Astrocyte of the cerebellum (primary cell): Measurements from ENCODE around the gene S100A14.

Experiments
- DNase-seq: peaks from one replicate; pipeline ENCODE4 v3.0.0-alpha.2; 2011; ENCODE audit warnings: low read depth
- H3K4me3 ChIP-seq: 2 replicates; pipeline ENCODE4 v1.5.1; 2011; ENCODE audit warnings: mild to moderate bottlenecking, low read depth, low read length, moderate library complexity
- in situ Hi-C: cut with HindIII; loops from 2 replicates; pipeline ENCODE4 v1.10.0; 2017; ENCODE audit warnings: low sequenced_read_pairs
- TF ChIP-seq, protein P1 (sequence below): IDR thresholded peaks from 2 replicates; pipeline ENCODE4 v1.5.1; 2012; ENCODE audit warnings: low read length, low read depth, moderate library complexity, mild to moderate bottlenecking; ENCODE audit errors: missing control alignments

S100A14 gene

DNA sequence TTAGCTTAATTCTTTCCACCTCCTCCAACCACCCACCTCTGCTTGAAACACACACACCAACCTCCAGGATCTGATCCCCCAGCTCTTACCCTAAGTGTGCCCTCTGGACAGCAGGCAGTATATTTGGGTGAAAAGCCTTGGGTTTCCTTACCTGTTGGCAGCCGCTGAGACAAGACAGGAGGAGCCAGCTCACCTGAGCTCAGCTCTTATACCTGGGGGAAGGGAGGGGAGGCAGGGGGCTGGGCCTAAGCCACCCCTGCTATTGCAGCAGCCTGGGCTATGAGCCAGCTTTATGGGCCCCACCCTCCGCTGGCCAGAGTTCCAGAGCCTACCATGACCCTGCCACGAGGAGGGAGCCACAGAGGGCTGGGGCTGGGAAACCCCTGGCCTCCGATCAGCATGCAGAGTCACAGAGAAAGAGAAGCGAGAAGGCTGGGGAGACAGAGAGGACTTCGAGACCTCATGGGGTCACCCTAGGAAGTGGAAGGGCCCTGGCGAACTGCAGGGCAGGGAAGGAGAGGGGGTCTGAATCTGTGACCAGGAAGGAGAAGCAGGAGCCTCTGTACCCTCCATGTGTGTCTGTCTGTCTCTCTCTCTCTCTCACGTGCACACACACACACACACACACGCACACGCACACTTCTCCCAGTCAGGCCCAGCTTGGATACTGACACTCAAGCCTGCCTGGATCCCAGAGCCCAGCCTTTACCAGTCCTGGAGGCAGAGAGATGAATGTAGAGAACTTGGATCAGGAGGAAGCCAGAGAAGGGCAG lies at the start of gene S100A14:
Gene S100A14 (minus strand): TSS at position 182 of the 773 bp plus-strand sequence. CDS start 467 bp downstream, outside the sequence.
- DNase-seq: no peak
- no peak within 1 kb of the TSS for H3K4me3 ChIP-seq
- TF ChIP-seq, protein P1, sequence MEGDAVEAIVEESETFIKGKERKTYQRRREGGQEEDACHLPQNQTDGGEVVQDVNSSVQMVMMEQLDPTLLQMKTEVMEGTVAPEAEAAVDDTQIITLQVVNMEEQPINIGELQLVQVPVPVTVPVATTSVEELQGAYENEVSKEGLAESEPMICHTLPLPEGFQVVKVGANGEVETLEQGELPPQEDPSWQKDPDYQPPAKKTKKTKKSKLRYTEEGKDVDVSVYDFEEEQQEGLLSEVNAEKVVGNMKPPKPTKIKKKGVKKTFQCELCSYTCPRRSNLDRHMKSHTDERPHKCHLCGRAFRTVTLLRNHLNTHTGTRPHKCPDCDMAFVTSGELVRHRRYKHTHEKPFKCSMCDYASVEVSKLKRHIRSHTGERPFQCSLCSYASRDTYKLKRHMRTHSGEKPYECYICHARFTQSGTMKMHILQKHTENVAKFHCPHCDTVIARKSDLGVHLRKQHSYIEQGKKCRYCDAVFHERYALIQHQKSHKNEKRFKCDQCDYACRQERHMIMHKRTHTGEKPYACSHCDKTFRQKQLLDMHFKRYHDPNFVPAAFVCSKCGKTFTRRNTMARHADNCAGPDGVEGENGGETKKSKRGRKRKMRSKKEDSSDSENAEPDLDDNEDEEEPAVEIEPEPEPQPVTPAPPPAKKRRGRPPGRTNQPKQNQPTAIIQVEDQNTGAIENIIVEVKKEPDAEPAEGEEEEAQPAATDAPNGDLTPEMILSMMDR: no peak
- in situ Hi-C loops: no loop called here

DNA sequence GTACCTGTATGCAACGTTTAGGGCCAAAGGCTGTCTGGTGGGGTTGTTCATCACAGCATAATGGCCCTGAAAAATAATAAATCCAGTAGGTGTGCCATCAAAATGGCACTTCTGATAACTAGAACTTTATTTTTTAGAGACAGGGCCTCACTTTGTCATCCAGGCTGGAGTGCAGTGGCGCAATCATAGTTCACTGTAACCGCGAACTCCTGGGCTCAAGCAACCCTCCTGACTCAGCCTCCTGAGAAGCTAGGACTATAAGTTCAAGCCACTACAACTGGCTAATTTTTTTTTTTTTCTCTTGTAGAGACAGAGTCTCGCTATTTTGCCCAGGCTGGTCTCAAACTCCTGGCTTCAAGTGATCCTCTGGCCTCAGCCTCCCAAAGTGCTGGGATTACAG lies 47.1 kb upstream of the S100A14 start:
- TF ChIP-seq, protein P1: no peak
- in situ Hi-C loops: no loop called here

DNA sequence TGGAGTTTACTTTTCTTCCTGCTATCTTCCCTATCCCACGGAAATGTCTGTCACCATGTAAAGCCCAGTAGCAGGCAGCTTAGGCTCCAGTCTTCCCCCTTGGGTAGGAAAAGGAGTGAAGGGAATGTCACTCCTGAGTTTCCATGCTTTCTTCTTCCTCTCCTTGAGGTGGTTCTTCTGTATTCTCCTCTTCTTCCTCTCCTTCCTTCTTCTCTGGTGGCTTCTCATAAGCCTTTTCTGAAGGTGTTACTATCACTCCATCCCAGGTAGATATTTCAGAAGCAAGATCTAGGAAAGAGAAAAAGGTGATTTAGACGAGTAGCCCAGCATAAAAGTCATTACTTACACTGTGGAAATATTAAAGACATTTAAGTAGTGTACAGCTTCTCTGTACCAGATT lies 46.1 kb upstream of the S100A14 start:
- TF ChIP-seq, protein P1: no peak
- H3K4me3 ChIP-seq: no peak overlapping the region
- no peak for DNase-seq
- in situ Hi-C loops: no loop called here

More for the DNA sequence above, 47.1 kb upstream of the S100A14 start:
- H3K4me3 ChIP-seq: no peak overlapping the region
- no peak for DNase-seq

DNA sequence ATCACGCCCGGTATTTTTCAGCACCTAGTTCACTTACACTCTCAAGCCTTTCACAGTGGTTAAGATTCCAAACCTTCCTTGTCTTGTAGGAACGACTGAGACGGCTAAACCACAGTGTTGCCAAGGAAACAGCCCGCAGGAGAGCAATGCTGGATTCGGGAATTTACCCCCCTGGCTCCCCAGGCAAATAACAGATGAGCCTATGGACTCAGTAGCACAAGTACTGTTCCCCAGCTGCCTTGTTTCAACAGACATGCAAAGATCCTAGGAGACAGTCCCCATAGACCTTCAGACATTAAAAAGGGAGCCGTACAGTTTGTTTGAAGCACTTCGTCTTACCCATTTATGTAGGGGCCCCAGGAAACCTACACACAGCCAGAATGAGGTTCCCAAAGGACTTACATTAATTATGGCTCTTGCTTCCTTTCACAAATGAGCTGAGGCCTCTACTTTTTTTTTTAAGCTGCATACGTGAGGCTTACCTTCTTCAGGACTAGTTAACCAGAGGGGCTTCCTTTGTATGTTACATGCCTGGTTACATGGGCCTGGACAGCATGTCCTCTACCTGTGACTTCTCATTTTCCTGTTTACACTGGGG lies 45.1 kb upstream of the S100A14 start:
- H3K4me3 ChIP-seq: no peak overlapping the region
- DNase-seq: peak; percentile 37
- TF ChIP-seq, protein P1: no peak
- in situ Hi-C loops: no loop called here

DNA sequence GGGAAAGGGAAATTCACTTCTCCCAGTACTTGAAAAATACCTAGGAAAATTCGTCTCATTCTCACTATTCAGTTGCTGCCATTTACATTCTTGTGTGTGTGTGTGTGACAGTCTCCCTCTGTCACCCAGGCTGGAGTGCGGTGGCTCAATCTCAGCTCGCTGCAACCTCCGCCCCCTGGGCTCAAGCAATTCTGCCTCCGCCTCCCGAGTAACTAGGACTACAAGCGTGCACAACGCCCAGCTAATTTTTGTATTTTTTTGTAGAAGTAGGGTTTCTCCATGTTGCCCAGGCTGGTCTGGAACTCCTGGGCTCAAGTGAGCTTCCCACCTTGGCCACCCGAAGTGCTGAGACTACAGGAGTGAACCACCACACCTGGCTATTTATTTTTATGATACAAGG lies 43.5 kb upstream of the S100A14 start:
- in situ Hi-C loops: no loop called here
- DNase-seq: no peak

DNA sequence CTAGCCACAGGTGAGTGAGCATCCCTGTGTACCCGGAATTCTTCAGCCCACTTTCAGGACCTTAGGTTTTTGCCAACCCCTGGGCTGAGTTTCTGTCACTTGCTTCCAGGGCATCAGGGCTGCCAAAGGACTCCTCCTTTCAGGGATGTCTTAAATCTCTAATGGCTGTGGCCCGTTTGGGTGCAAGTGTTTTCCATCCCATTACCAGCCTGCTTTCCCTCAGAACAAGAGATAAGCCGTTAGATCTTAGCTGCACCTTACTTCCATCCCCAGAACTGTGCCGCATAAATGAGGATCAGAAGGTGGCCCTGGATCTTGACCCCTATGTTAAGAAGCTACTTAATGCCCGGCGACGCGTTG lies 43.0 kb upstream of the S100A14 start:
- in situ Hi-C loops: no loop called here
- TF ChIP-seq, protein P1: no peak
- peak overlapping the region; percentile 60 for H3K4me3 ChIP-seq
- DNase-seq: no peak

More for the DNA sequence above, 43.5 kb upstream of the S100A14 start:
- TF ChIP-seq, protein P1: no peak
- peak overlapping the region; percentile 60 for H3K4me3 ChIP-seq
